HepG2 (cell line): ENCODE measurements around the gene CCDC88B. TPM values are rescaled to one million over a fixed set of nuclear protein-coding genes. Genes with fewer than 3 reads are reported as not detected.
A peak's percentile ranks its signal among the peaks of the same experiment; 100 is the strongest.

Experiments
- ARID3A ChIP-seq: IDR thresholded peaks from 2 replicates; pipeline ENCODE4 v1.6.1; 2012; ENCODE audit warnings: low read depth, low read length, improper control_type of control experiment
- ATF7-NPFF ChIP-seq: sonication (generic); formaldehyde crosslinking; IDR thresholded peaks from 2 replicates; pipeline ENCODE4 v1.8.1; 2023; ENCODE audit warnings: mild to moderate bottlenecking, low read depth, missing genetic modification reagents, moderate library complexity
- BRF2 ChIP-seq: sonication (generic); formaldehyde crosslinking; IDR thresholded peaks from 2 replicates; pipeline ENCODE4 v1.8.1; 2022; ENCODE audit warnings: mild to moderate bottlenecking, missing genetic modification reagents
- FOSL1 ChIP-seq: sonication (generic); formaldehyde crosslinking; IDR thresholded peaks from 2 replicates; pipeline ENCODE4 v1.9.0; 2021; ENCODE audit warnings: missing genetic modification reagents, borderline replicate concordance
- FOXO1 ChIP-seq: sonication (generic); formaldehyde crosslinking; IDR thresholded peaks from 2 replicates; pipeline ENCODE4 v1.4.0; 2020; ENCODE audit warnings: missing genetic modification reagents
- GFI1 ChIP-seq: sonication (generic); formaldehyde crosslinking; IDR thresholded peaks from 2 replicates; pipeline ENCODE4 v1.5.0; 2020; ENCODE audit warnings: missing genetic modification reagents, mild to moderate bottlenecking, borderline replicate concordance
- JUND ChIP-seq: sonication (generic); formaldehyde crosslinking; IDR thresholded peaks from 2 replicates; pipeline ENCODE4 v1.8.0; 2022; ENCODE audit warnings: mild to moderate bottlenecking, missing genetic modification reagents
- KAT8 ChIP-seq: IDR thresholded peaks from 2 replicates; pipeline ENCODE4 v1.6.1; 2016; ENCODE audit warnings: missing genetic modification reagents, missing compliant biosample characterization
- KMT2A ChIP-seq: sonication (generic); formaldehyde crosslinking; IDR thresholded peaks from 2 replicates; pipeline ENCODE4 v1.4.0; 2020; ENCODE audit warnings: missing genetic modification reagents
- MTF2 ChIP-seq: sonication (generic); formaldehyde crosslinking; IDR thresholded peaks from 2 replicates; pipeline ENCODE4 v1.5.0; 2020; ENCODE audit warnings: missing genetic modification reagents, borderline replicate concordance
- NFKBIZ ChIP-seq: IDR thresholded peaks from 2 replicates; pipeline ENCODE4 v1.6.1; 2018; ENCODE audit warnings: missing genetic modification reagents, missing compliant biosample characterization
- NR0B2 ChIP-seq: sonication (generic); formaldehyde crosslinking; IDR thresholded peaks from 2 replicates; pipeline ENCODE4 v1.4.0; 2020; ENCODE audit warnings: mild to moderate bottlenecking, missing genetic modification reagents
- PCBP2 ChIP-seq: fragments of 200-400 bp; formaldehyde crosslinking; optimal IDR thresholded peaks from 2 replicates; pipeline ENCODE3; 2018; ENCODE audit warnings: low read length, low read depth; ENCODE audit not compliant: poor library complexity, severe bottlenecking
- SNAPC2 ChIP-seq: sonication (generic); formaldehyde crosslinking; IDR thresholded peaks from 2 replicates; pipeline ENCODE4 v1.8.1; 2022; ENCODE audit warnings: mild to moderate bottlenecking, missing genetic modification reagents
- TGIF2 ChIP-seq: IDR thresholded peaks from 2 replicates; pipeline ENCODE4 v1.6.1; 2016; ENCODE audit warnings: control low read depth, missing compliant biosample characterization
- ZBTB7A ChIP-seq: sonication (generic); formaldehyde crosslinking; IDR thresholded peaks from 2 replicates; pipeline ENCODE4 v1.8.0; 2022; ENCODE audit warnings: mild to moderate bottlenecking, missing genetic modification reagents
- ZBTB7B ChIP-seq: sonication (generic); formaldehyde crosslinking; IDR thresholded peaks from 2 replicates; pipeline ENCODE4 v1.4.0; 2020; ENCODE audit warnings: missing genetic modification reagents
- ZFP90 ChIP-seq: sonication (generic); formaldehyde crosslinking; IDR thresholded peaks from 2 replicates; pipeline ENCODE4 v1.8.0; 2022; ENCODE audit warnings: missing genetic modification reagents, mild to moderate bottlenecking, inconsistent platforms, borderline replicate concordance
- ZNF280B ChIP-seq: sonication (generic); formaldehyde crosslinking; IDR thresholded peaks from 2 replicates; pipeline ENCODE4 v1.5.0; 2020; ENCODE audit warnings: missing genetic modification reagents, mild to moderate bottlenecking, borderline replicate concordance
- ZNF354B ChIP-seq: sonication (generic); formaldehyde crosslinking; IDR thresholded peaks from 2 replicates; pipeline ENCODE4 v1.8.0; 2022; ENCODE audit warnings: mild to moderate bottlenecking, missing genetic modification reagents
- ZNF441 ChIP-seq: sonication (generic); formaldehyde crosslinking; IDR thresholded peaks from 2 replicates; pipeline ENCODE4 v1.7.0; 2021; ENCODE audit warnings: missing genetic modification reagents, borderline replicate concordance
- ZNF691 ChIP-seq: sonication (generic); formaldehyde crosslinking; IDR thresholded peaks from 2 replicates; pipeline ENCODE4 v1.4.0; 2020; ENCODE audit warnings: missing genetic modification reagents, low read depth, mild to moderate bottlenecking, borderline replicate concordance
- ZNF776 ChIP-seq: sonication (generic); formaldehyde crosslinking; IDR thresholded peaks from 2 replicates; pipeline ENCODE4 v1.4.0; 2020; ENCODE audit warnings: mild to moderate bottlenecking, missing genetic modification reagents
- ZNF788 ChIP-seq: sonication (generic); formaldehyde crosslinking; IDR thresholded peaks from 2 replicates; pipeline ENCODE4 v1.5.0; 2020; ENCODE audit warnings: mild to moderate bottlenecking, missing genetic modification reagents, borderline replicate concordance
- ZNF878 ChIP-seq: sonication (generic); formaldehyde crosslinking; IDR thresholded peaks from 2 replicates; pipeline ENCODE4 v1.8.1; 2023; ENCODE audit warnings: mild to moderate bottlenecking, missing genetic modification reagents, moderate library complexity
- polyA plus RNA-seq, 8 experiments: library from polyadenylated mRNA; depleted of rRNA in 3 of 8; stranded (reverse) in 7 of 8; unstranded in 1 of 8; fragments of >200 nt; fragmentation: Illumina TruSeq in 4 of 8; extraction: Trizol in 4 of 8; gene quantifications; 2 replicates each; pipeline versions ENCODE4 v1.2.1 to v1.2.3, GENCODE V29; 2011 to 2016; ENCODE audit warnings: low read depth in 4 of 8, missing spikeins in 1 of 8, mixed read lengths in 1 of 8; ENCODE audit not compliant: insufficient read depth in 1 of 8
- total RNA-seq, 5 experiments: library from RNA; depleted of rRNA; stranded (reverse); fragments of >200 nt; fragmentation: Illumina TruSeq; extraction: Trizol; gene quantifications; 2 replicates each; pipeline ENCODE4 v1.2.3, GENCODE V29; 2016; ENCODE audit warnings: low read depth in 1 of 5

CCDC88B gene
- total and polyA plus RNA-seq, 2 of the 13 experiments (the other 11 are each of a cell fraction or from before 2014, with no cell fraction given): 3.6 to 4.8 TPM

- TF ChIP-seq ARID3A (no peak), ZNF878 (no peak), ZFP90 (no peak), PCBP2 (no peak), ZNF788 (CRISPR knock-in tag) (peak; percentile 41; the same call in 1 of the 2 replicates), TGIF2 (no peak), NR0B2 (no peak), ZBTB7A (CRISPR knock-in tag) (no peak), SNAPC2 (no peak), MTF2 (CRISPR knock-in tag) (no peak), ATF7-NPFF (CRISPR knock-in tag) (no peak), KAT8 (CRISPR knock-in tag) (0 out of 2 replicates have a peak, but pooled peaks have one; percentile 21), ZNF691 (CRISPR knock-in tag) (0 out of 2 replicates have a peak, but pooled peaks have one; percentile 50), NFKBIZ (CRISPR knock-in tag) (no peak), ZNF280B (CRISPR knock-in tag) (no peak), ZNF441 (CRISPR knock-in tag) (no peak), ZNF776 (CRISPR knock-in tag) (no peak), KMT2A (CRISPR knock-in tag) (no peak), JUND (CRISPR knock-in tag) (no peak), FOSL1 (CRISPR knock-in tag) (no peak), ZNF354B (CRISPR knock-in tag) (0 out of 2 replicates have a peak, but pooled peaks have one; percentile 22), GFI1 (CRISPR knock-in tag) (no peak), BRF2 (CRISPR knock-in tag) (no peak), FOXO1 (CRISPR knock-in tag) (0 out of 2 replicates have a peak, but pooled peaks have one; percentile 14), ZBTB7B (CRISPR knock-in tag) (0 out of 2 replicates have a peak, but pooled peaks have one; percentile 58)
Measured at GRCh38 chr11:64331569-64332371, 8.2 kb upstream of the CCDC88B start (continued).
